GM12875 (cell line): ENCODE data around the gene BRSK2.

Experiments
- H3K4me3 ChIP-seq: one replicate; pipeline ENCODE4 v1.5.1; 2011; ENCODE audit warnings: low read depth, low read length, control low read depth
- TF ChIP-seq, protein P1 (sequence below): IDR thresholded peaks from 2 replicates; pipeline ENCODE4 v1.5.1; 2011; ENCODE audit warnings: low read depth, mild to moderate bottlenecking, control low read depth, inconsistent platforms, low read length, moderate library complexity, borderline replicate concordance; ENCODE audit not compliant: insufficient read depth

The BRSK2 gene

DNA sequence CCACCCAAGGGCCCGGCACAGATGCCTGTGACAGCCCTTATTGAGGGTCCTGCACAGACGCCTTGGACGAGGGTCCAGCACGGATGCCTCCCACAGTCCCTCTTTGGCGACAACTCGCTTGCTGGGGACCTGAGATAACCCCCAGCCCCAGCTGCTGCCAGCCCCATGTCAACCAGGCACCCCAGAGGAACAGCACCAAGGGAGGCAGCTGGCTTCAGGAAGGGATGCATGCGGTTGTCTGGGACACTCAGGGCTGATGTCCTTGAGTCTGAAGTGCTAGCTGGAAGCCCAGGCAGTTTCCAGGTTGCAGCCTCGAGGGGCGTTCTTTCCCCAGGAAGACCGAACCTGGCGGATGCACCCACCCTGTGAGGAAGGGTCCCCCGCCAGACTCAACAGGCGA, 63.0 kb downstream of the BRSK2 start:
- no peak overlapping the region for H3K4me3 ChIP-seq
- TF ChIP-seq, protein P1, sequence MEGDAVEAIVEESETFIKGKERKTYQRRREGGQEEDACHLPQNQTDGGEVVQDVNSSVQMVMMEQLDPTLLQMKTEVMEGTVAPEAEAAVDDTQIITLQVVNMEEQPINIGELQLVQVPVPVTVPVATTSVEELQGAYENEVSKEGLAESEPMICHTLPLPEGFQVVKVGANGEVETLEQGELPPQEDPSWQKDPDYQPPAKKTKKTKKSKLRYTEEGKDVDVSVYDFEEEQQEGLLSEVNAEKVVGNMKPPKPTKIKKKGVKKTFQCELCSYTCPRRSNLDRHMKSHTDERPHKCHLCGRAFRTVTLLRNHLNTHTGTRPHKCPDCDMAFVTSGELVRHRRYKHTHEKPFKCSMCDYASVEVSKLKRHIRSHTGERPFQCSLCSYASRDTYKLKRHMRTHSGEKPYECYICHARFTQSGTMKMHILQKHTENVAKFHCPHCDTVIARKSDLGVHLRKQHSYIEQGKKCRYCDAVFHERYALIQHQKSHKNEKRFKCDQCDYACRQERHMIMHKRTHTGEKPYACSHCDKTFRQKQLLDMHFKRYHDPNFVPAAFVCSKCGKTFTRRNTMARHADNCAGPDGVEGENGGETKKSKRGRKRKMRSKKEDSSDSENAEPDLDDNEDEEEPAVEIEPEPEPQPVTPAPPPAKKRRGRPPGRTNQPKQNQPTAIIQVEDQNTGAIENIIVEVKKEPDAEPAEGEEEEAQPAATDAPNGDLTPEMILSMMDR = no peak

DNA sequence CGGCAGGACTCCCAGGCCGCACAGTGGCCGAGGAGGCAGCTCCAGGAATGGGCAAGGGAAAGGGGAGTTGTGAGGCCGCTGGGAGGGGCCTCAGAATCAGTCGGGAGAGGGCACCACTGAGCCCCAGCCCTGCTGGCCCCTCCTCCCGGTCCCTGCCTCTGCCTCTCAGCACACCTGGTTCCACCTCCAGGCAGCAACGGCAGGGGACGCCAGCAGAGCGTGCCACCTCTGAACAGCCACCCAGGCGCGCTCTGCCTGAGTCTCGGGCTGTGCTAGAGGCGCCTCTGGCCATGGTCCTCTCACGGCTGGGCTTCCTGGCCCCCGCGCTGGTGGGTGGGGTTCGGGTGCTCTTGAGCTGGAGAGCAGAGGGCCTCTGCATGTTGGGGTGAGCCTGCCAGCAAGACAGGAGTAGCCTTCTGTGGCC, 63.9 kb downstream of the BRSK2 start:
- TF ChIP-seq, protein P1 = peak; percentile 40; the same call in 1 of the 2 replicates

DNA sequence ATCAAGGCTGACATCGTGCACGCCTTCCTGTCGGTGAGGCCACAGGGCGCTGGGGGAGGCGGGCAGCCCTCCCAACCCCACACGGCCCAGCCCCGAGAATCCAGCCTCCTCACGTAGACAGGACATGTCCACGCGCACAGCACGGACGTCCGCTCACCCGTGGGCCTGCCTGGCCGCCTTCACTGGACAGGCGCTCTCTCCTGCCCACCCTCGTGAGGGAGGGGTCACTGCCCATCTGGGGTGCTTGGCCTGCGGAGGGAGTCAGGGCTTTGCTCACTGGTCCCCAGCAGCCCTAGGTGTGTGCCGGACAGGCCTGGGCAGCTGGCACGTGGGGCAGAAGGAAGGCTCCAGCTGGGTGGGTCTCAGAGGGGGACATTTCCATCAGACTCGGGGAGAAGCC, 64.8 kb downstream of the BRSK2 start:
- no peak overlapping the region for H3K4me3 ChIP-seq
- TF ChIP-seq, protein P1 = no peak

More for the DNA sequence above, 63.9 kb downstream of the BRSK2 start:
- H3K4me3 ChIP-seq = no peak overlapping the region

DNA sequence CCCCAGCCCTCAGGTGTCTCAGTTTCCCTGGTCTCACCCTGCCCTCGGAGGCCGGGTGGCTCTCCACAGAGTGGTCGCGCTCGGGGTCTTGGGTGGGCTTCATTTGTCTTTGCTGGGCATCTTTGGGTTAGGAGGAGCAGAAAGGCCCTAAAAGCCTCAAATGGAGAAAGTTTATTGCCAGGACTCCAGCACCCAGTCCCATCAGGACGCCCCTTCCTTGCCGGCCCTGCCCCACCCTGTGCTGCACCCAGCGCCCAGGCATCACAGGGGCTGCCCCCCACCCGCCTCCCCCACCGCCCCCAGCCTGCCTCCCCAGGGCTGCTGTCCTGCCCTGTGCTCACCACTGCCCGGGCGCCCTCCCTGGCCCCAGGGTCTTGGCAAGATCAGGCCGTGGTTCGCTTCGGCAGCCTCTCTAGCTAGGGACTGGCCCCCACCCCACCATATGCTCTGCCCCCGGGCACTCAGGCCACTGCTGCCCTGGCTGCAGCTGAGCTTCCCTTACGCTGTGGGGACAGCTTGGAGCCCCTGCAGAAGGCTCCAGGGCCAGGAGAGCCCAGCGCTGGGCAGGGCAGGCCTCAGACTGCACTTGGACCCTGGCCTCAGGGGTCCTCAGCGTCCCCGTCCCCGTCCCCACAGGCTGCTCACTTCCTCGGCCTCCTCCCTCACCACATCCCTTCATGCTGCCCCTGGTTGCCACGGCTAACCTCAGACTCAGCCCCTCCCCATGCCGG, 65.5 kb downstream of the BRSK2 start:
- H3K4me3 ChIP-seq = no peak overlapping the region
- TF ChIP-seq, protein P1 = no peak

DNA sequence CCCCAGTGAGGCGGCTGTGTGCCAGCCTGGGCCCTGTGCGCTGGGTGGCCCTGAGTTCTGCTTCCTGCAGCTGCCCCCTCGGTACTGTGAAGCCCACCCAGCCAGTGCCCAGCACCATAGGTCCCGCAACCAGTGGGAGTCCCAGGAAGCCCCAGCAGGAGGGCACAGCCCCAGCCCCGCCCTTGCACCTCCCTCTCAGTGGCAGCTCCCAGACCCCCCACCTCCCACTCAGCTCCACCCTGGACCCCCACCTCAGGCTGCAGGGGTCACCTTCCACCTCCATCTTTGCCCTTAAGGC, 66.0 kb downstream of the BRSK2 start:
- TF ChIP-seq, protein P1 = no peak
- no peak overlapping the region for H3K4me3 ChIP-seq

DNA sequence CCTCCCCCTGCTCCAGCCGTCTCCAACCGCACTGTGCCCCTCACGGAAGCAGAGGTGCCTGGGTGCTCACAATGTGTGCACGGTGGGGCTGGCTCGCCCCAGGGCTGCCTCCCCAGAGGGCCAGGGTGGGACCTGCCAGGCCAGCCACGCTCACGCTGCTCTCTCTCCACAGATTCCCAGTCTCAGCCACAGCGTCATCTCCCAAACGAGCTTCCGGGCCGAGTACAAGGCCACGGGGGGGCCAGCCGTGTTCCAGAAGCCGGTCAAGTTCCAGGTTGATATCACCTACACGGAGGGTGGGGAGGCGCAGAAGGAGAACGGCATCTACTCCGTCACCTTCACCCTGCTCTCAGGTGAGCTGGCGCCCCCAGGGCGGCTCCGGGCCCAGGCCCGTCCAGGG, 66.4 kb downstream of the BRSK2 start:
- TF ChIP-seq, protein P1 = no peak
- H3K4me3 ChIP-seq = no peak overlapping the region

DNA sequence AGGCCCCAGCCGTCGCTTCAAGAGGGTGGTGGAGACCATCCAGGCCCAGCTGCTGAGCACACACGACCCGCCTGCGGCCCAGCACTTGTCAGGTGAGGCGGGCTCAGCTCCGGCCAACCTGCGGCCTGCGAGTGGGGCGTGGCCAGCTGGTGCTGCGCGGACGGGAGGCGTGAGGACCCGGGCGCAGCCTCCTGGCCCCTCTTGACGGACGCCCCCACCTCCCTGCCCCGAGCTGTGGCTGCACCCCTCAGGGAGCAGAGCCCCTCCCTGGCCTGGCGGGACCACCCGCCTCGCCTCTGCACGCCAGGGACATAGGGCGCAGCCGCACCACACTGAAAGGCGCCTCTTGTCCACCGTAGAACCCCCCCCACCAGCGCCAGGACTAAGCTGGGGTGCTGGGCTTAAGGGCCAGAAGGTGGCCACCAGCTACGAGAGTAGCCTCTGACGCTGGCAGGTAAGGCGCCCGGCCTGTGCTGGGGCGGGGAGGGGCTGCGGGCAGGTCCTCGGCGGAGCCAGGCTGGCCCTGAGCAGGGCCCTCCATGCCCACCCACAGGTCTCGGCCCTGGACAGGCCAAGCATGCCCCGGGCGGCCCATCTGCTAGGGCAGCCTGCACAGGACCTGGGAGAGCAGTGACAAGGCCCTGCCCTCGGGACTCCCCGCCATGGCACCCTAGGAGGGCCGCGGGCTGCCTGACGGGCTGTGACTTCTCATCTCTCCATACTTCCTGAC, 67.0 kb downstream of the BRSK2 start:
- TF ChIP-seq, protein P1 = no peak
- H3K4me3 ChIP-seq = no peak overlapping the region
